HepG2 (cell line): Measurements from ENCODE around the gene NRSN2. TPM values are rescaled to one million over a fixed set of nuclear protein-coding genes. Genes with fewer than 3 reads are reported as not detected.

Experiments
- AHR ChIP-seq: IDR thresholded peaks from 2 replicates; pipeline ENCODE4 v1.6.1; 2018; ENCODE audit warnings: missing genetic modification reagents, missing compliant biosample characterization
- CREB1 ChIP-seq, 2 experiments: fragments of 450-650 bp in 1 of 2; IDR thresholded peaks; 2 replicates each; pipeline ENCODE4 v1.6.1; 2016 to 2017; ENCODE audit warnings: control low read depth in 1 of 2, mild to moderate bottlenecking in 1 of 2, missing compliant biosample characterization in 1 of 2, missing genetic modification characterization in 1 of 2
- GZF1 ChIP-seq: sonication (generic); formaldehyde crosslinking; IDR thresholded peaks from 2 replicates; pipeline ENCODE4 v1.5.1; 2020; ENCODE audit warnings: mild to moderate bottlenecking, missing genetic modification reagents
- JUN ChIP-seq: sonication (generic); formaldehyde crosslinking; IDR thresholded peaks from 2 replicates; pipeline ENCODE4 v1.4.0; 2020; ENCODE audit warnings: mild to moderate bottlenecking, missing genetic modification reagents
- KDM1A ChIP-seq: IDR thresholded peaks from 2 replicates; pipeline ENCODE4 v1.6.1; 2016; ENCODE audit warnings: missing compliant biosample characterization
- NCOR1 ChIP-seq: fragments of 200-600 bp; sonication (generic); IDR thresholded peaks from 2 replicates; pipeline ENCODE4 v1.7.0; 2017; ENCODE audit warnings: antibody characterized with exemption, low read length, borderline replicate concordance
- NFIC ChIP-seq: IDR thresholded peaks from 2 replicates; pipeline ENCODE4 v1.6.1; 2012; ENCODE audit warnings: mild to moderate bottlenecking, low read length, inconsistent platforms
- NFRKB ChIP-seq: fragments of 450-650 bp; IDR thresholded peaks from 2 replicates; pipeline ENCODE4 v1.6.1; 2017
- PAXIP1 ChIP-seq: sonication (generic); formaldehyde crosslinking; conservative IDR thresholded peaks from 2 replicates; pipeline ENCODE4 v1.4.0; 2020; ENCODE audit warnings: mild to moderate bottlenecking, missing genetic modification reagents, moderate library complexity
- POLR2AphosphoS5 ChIP-seq: IDR thresholded peaks from 2 replicates; pipeline ENCODE4 v1.6.1; 2012; ENCODE audit warnings: low read depth, low read length
- RNF219 ChIP-seq: sonication (generic); formaldehyde crosslinking; IDR thresholded peaks from 2 replicates; pipeline ENCODE4 v1.5.0; 2020; ENCODE audit warnings: mild to moderate bottlenecking, missing genetic modification reagents
- THAP11 ChIP-seq: IDR thresholded peaks from 2 replicates; pipeline ENCODE4 v1.6.1; 2016; ENCODE audit warnings: missing biosample characterization, missing genetic modification reagents
- ZEB1 ChIP-seq: IDR thresholded peaks from 2 replicates; pipeline ENCODE4 v1.6.1; 2012; ENCODE audit warnings: mild to moderate bottlenecking, low read depth, inconsistent platforms; ENCODE audit not compliant: insufficient replicate concordance
- ZNF143 ChIP-seq: sonication (generic); formaldehyde crosslinking; IDR thresholded peaks from 2 replicates; pipeline ENCODE4 v1.4.0; 2020; ENCODE audit warnings: missing genetic modification reagents
- ZNF281 ChIP-seq: sonication (generic); formaldehyde crosslinking; IDR thresholded peaks from 2 replicates; pipeline ENCODE4 v1.4.0; 2020; ENCODE audit warnings: missing genetic modification reagents, borderline replicate concordance
- ZNF552 ChIP-seq: sonication (generic); formaldehyde crosslinking; IDR thresholded peaks from 2 replicates; pipeline ENCODE4 v1.9.0; 2022; ENCODE audit warnings: missing genetic modification reagents, mild to moderate bottlenecking, borderline replicate concordance
- ZNF574 ChIP-seq: sonication (generic); formaldehyde crosslinking; IDR thresholded peaks from 2 replicates; pipeline ENCODE4 v1.4.0; 2020; ENCODE audit warnings: missing genetic modification reagents
- ZNF607 ChIP-seq: sonication (generic); formaldehyde crosslinking; IDR thresholded peaks from 2 replicates; pipeline ENCODE4 v1.5.1; 2020; ENCODE audit warnings: missing genetic modification reagents, mild to moderate bottlenecking, borderline replicate concordance
- polyA plus RNA-seq, 8 experiments: library from polyadenylated mRNA; depleted of rRNA in 3 of 8; stranded (reverse) in 7 of 8; unstranded in 1 of 8; fragments of >200 nt; fragmentation: Illumina TruSeq in 4 of 8; extraction: Trizol in 4 of 8; gene quantifications; 2 replicates each; pipeline versions ENCODE4 v1.2.1 to v1.2.3, GENCODE V29; 2011 to 2016; ENCODE audit warnings: low read depth in 4 of 8, missing spikeins in 1 of 8, mixed read lengths in 1 of 8; ENCODE audit not compliant: insufficient read depth in 1 of 8
- total RNA-seq, 5 experiments: library from RNA; depleted of rRNA; stranded (reverse); fragments of >200 nt; fragmentation: Illumina TruSeq; extraction: Trizol; gene quantifications; 2 replicates each; pipeline ENCODE4 v1.2.3, GENCODE V29; 2016; ENCODE audit warnings: low read depth in 1 of 5

The NRSN2 gene
- total and polyA plus RNA-seq, 2 of the 13 experiments (the other 11 are each of a cell fraction or from before 2014, with no cell fraction given) = 32.3 to 49.4 TPM

- TF ChIP-seq PAXIP1 (CRISPR knock-in tag) (no peak), CREB1 (IDR thresholded peaks at IDR 0.05) (peak; percentile 96), CREB1 (CRISPR knock-in tag; IDR thresholded peaks at IDR 0.05) (no peak; the same call in 1 of the 2 replicates), NCOR1 (no peak), ZNF281 (CRISPR knock-in tag) (peak; percentile 92), ZEB1 (peak; percentile 78), ZNF607 (CRISPR knock-in tag) (0 out of 2 replicates have a peak, but pooled peaks have one; percentile 6), GZF1 (CRISPR knock-in tag) (no peak), AHR (CRISPR knock-in tag) (no peak), NFRKB (no peak), POLR2AphosphoS5 (peak; percentile 93), ZNF143 (CRISPR knock-in tag) (0 out of 2 replicates have a peak, but pooled peaks have one; percentile 10), KDM1A (CRISPR knock-in tag) (no peak), ZNF552 (CRISPR knock-in tag) (no peak; the same call in 1 of the 2 replicates), THAP11 (CRISPR knock-in tag) (peak; percentile 60; the same call in 1 of the 2 replicates), NFIC (no peak), RNF219 (CRISPR knock-in tag) (no peak; the same call in 1 of the 2 replicates), ZNF574 (CRISPR knock-in tag) (peak; percentile 43), JUN (no peak)
These were observed 21.6 kb upstream of the NRSN2 start, which contains the start of gene SOX12 (continued) for GRCh38 chr20:325045-325888.
